HG02981 (cell line): ENCODE data around the gene HOXA13.

Experiments used
- ATAC-seq: cut with Tn5 transposase; IDR thresholded peaks from one replicate; pipeline ENCODE4 v1.9.1; 2021; ENCODE audit warnings: mild to moderate bottlenecking, moderate library complexity; ENCODE audit not compliant: unreplicated experiment

HOXA13 gene

GRCh38 chr7:27182861-27183681 lies 16.8 kb downstream of the HOXA13 start:
- ATAC-seq, result no peak

GRCh38 chr7:27182285-27182841 lies 17.5 kb downstream of the HOXA13 start:
- ATAC-seq, result no peak

- no peak for ATAC-seq
These were observed 18.1 kb downstream of the HOXA13 start for GRCh38 chr7:27181795-27182275.

- no peak for ATAC-seq
These were observed 19.2 kb downstream of the HOXA13 start for GRCh38 chr7:27180431-27181420.

GRCh38 chr7:27179503-27180430 lies 20.1 kb downstream of the HOXA13 start:
- no peak for ATAC-seq

- no peak for ATAC-seq
These were observed 20.9 kb downstream of the HOXA13 start for GRCh38 chr7:27179030-27179429.

- ATAC-seq, result no peak
These were observed 21.5 kb downstream of the HOXA13 start for GRCh38 chr7:27178366-27178765.

GRCh38 chr7:27177795-27178320 lies 22.0 kb downstream of the HOXA13 start:
- no peak for ATAC-seq

- no peak for ATAC-seq
These were observed 22.7 kb downstream of the HOXA13 start for GRCh38 chr7:27176962-27177794.

GRCh38 chr7:27176524-27176845 lies 23.4 kb downstream of the HOXA13 start:
- no peak for ATAC-seq

- ATAC-seq, result no peak
These were observed 24.0 kb downstream of the HOXA13 start for GRCh38 chr7:27175626-27176523.

GRCh38 chr7:27174874-27175625 lies 24.8 kb downstream of the HOXA13 start:
- ATAC-seq, result no peak

GRCh38 chr7:27173956-27174873 lies 25.7 kb downstream of the HOXA13 start, which contains the start of gene HOXA10:
Gene HOXA10, minus strand, starts transcription at chr7:27174320. Its CDS starts 14 bp downstream, at chr7:27174306.
- no peak for ATAC-seq

GRCh38 chr7:27173511-27173955 lies 26.4 kb downstream of the HOXA13 start:
- no peak for ATAC-seq

GRCh38 chr7:27172823-27173510 lies 26.9 kb downstream of the HOXA13 start:
- ATAC-seq, result no peak
